ENCODE results near the gene PLEKHA3.
A peak's percentile ranks its signal among the peaks of the same experiment; 100 is the strongest.
"Not testable (repeated sequence)": the region's sequence is repeated elsewhere in the genome, so short reads cannot be mapped to it uniquely, and the experiment has no call there.

Gene PLEKHA3

DNA sequence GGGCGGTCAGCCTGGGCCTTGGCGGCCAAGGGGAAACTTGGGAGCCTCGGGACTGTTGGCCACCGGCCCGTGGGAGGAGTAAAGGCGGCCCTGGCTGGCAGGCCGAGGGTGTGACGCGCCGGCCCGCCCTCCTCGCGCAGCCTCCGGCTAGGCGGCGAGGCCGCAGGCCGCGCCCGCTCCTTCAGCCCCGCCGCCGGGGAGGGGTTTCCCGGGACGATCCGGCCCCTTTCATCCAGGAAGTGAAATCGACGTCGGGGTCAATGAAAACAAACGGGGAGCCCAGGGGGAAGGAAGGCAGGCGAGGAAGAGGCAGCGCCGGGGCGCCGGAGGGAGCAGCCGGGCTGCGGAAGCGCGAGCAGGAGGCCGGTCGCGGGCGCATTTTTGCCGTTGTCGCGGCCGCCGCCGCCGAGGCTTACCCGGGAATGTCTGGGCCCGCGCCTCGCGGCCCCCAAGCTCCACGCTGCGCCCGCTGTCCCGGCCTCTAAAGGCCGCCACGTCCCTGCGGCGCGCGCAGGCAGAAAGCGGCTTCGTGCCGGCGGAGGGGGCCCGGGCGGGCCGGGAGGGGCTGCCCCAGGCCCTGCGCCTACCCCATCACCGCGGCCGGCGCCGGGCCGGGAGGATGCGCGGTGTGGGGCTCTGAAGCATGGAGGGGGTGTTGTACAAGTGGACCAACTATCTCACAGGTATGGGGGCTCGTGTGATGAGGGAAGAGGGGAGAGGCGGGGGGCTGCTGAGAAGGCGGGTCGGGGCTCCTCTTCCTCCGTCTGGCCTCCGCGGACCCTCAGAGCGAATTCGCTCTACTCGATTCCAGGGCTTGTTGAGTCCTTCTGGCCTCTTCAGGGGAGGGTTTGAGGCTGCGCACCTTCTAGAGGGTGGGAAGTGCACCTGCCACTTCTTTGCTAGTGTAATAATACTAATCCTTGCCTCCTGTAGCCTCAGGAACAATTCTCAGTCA, at the start of gene PLEKHA3:
Gene PLEKHA3, plus strand, starts transcription at position 231 of the 955 bp plus-strand sequence. Its CDS starts 413 bp downstream, at position 644.
- DNase-seq: peak; percentile 71

DNA sequence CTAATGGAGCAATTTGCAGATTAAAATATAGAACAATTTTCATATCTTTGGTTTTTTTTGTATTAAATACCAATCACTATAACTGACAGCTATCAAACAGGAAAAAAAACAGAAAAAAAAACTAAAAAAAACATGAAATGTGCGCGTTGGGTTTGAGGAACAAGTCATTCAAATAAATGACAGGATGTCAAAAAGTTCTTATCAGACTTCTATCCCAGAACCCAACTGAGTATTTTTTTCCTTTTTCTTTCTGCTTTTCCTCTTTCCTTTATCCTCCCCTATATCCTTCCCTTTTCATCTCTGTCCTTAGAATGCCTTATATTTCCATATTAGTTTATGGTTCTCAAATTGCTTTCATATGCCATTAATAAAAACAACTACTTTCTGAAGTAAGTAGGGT, 43.6 kb upstream of the PLEKHA3 start:
- no peak for DNase-seq

DNA sequence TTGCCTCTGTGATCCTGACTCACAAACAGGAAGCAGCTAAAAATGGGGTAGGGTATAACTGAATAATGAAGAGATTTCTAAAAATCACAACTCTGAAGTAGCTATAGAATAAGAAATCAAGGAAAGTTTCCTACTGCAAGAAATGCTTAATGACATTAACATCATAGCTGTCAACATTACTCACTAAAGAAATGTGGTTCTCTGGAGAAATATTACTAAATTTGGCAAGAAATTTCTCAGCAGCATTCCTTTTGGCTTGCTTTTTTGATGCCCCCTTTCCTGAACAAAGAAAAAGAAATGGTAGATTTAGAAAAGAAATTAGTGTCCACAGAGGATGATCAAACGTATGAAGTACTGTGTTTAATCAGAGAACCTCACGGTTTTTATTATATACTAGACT, 38.8 kb upstream of the PLEKHA3 start:
- no peak for DNase-seq

DNA sequence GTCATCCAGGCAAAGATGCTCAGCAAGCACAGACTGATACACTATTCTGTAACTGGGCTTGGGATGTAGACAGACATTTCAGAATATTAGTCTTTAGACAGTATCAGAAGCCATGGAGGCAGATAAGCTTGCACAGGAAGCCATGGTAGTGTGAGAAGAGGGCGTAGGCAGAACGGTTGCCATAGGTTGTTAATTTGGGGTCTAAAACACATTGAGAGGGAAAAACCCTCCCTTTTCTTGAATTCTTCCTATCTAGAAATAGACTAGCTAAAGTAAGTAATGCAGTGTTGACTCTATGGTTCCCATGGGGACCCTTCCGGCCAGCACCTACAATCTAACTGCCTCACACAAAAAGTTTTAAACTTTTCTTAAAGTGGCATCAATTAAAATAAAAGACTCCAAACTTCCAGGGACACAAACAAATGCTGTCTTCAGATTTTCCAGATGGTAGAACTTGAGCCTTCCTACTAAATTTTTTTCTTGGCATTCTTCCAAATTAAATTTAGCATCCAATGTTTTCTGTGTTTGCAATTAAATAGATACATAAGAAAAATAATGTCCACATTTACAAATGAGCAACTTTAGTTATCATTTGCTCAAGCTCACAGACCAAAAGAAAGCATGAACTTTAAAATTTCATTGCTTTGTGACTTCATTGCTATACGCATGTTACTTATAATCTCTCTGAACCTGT, 31.1 kb upstream of the PLEKHA3 start:
- no peak for DNase-seq

DNA sequence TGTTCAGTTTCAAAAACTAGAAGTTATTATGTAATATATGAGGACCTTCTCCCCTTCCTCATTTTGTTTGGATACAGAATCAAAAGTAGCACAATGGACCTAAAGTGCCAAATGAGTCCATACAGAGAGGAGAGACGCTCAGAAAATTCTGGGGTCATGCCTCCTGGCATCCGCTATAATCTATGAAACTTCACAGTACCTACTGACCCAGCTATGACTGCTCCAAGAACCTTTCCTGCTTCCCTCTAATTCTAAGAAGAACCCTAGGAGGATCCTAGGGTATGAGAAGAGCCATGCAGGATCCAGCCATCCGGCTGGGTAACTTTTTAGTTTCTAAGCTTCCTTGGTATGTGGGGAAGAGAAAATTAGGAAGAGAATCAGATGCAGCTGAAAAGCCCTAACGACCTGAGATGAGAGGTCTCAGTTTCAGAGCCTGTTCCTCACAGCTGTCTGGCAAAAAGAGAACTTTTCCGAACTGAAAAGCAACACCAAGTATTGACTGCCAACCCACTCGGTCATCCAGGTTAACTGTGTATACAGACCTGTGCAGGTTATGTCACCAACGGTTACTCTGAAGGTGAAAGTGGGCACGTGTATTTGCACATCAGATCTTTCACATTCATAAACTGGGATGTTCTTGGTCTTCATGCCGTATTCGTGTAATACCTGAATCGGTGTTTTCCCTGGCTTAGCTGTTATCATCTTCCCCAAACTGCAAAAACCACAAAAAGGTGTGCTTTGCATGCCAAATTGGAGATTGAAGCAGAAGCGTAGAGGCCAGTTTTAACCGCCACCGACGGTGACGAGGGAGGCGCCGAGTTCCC, 30.3 kb upstream of the PLEKHA3 start:
- no peak for DNase-seq

DNA sequence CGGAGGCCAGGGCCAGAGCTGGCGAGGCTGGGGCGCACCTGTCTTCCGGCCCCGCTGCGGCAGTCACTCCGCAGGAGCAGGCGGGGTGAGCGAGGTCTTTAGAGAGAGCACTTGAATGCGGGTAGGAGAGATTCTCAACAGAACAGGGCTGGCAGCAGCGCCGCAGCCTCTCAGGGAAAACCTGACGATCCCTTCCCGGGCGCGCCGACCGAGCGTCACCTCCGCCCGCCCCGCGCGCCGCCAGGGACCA, 29.8 kb upstream of the PLEKHA3 start:
- no peak for DNase-seq

DNA sequence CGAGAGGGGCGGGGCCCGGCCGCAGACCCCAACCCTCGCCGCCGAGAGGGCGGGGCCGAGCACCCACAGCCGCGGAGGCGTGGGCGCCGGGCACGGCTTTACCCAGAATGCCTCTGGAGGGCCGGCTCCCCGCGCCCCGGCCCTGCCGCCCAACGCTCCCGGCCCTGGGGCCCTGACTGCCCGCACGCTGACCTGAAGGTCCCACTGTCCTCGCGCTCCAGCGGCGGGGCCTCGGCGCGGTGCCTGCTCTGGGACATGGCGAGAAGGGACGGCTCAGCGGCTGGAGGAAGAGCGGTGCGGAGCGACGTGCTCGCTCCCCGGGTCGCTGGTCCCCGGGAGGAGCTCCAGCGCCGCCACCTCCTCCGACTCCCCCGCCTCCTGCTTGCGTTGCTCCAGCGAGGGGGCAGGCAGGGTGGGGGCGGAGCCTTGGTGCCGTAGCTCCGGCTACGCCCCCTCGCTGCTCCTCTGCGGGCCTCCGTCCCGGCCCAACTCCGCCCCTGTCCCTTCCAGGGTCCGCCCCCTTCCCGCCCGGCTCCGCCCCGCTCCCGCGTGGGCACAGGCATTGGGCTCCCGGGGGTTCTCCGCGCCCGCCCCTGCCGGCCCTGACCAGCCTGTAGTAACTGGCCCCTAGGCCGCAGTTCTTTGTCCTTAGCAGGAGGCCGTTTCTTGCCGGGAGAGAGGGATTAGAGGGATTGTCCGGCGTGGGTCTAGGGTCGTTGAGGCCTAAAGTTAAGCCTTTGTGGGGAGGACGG, 29.3 kb upstream of the PLEKHA3 start, which contains the start of the genes PJVK and PRKRA:
Gene PJVK, plus strand, starts transcription at position 605 of the 752 bp plus-strand sequence. CDS start 2,032 bp downstream, outside the sequence.
Gene PRKRA, minus strand, starts transcription at position 402 of the 752 bp plus-strand sequence. Its CDS starts 145 bp downstream, at position 257.
- DNase-seq: peak; percentile 96

DNA sequence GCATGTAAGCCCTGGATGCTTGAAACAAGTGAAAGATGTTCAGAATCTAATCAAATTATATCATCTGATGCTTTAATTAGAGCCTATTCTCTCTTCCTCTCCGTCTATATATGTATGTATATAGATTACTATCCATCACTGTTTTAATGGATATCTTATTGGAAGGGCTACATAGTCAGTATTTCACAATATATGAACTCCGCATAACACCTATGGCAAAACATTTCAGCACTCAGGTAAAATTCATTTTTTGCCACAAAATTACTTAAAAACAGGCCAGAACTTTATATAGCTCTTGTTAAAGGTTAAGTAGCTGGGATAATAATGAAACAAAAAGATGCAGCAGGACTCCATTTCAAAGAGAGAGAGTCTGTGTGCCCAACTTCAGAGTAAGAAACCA, 27.9 kb upstream of the PLEKHA3 start:
- DNase-seq: no peak

DNA sequence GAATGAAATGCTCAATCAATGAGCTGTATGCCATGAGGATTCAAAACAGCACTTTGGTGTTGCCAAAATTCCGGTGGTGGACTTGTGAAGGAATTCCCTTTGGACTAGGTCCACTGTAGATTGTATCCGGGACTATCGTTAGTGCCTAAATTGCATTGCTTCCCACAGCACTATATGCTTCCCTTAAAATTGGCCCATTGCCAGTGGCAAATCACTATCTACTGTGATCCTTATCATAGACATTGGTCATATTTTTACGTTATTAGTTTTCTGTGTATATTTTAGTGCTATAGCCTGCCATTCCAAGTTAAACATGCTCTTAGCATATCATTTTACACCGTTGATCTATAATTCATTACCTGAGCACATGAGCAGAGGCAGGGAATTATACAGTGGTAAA, 27.4 kb upstream of the PLEKHA3 start:
- DNase-seq: no peak

DNA sequence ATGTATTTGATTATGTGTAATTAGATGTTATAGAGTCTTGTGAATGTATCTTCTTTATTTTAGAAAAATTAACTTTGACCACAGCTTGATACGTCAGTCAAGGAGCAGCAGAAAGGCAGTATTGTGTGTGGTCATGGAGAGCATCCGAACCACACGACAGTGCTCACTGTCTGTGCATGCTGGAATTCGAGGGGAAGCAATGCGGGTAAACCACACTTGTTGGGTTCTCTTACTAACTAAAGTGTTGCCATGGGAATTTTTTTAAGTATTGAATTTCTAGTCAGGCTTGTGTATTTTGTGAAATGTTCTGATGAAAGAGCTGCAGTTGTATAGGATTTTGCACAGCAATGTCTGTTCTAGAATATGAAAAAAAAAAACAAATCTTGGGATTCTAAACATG, 24.3 kb upstream of the PLEKHA3 start:
- no peak for DNase-seq

DNA sequence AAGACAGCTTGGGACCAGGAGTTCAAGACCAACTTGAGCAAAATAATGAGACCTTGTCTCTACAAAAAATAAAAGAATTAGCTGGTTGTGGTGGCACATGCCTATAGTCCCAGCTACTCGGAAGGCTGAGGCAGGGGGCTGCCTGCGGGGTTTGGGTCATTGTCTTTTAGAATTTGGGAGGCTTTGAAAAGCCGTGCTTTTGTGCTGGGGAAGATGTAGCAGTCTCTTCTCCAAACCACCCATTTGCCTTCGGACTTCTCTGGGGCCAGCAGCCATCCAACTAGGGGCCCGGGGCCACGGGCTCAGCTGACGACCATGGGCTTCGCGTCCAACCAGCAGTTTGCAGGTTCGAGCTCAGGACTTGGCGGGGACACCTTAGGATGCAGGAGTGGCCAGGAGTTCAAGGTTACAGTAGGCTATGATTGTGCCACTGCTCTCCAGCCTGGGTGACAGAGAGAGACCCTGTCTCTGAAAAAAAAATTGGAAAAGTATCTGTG, 22.8 kb upstream of the PLEKHA3 start:
- no peak for DNase-seq

DNA sequence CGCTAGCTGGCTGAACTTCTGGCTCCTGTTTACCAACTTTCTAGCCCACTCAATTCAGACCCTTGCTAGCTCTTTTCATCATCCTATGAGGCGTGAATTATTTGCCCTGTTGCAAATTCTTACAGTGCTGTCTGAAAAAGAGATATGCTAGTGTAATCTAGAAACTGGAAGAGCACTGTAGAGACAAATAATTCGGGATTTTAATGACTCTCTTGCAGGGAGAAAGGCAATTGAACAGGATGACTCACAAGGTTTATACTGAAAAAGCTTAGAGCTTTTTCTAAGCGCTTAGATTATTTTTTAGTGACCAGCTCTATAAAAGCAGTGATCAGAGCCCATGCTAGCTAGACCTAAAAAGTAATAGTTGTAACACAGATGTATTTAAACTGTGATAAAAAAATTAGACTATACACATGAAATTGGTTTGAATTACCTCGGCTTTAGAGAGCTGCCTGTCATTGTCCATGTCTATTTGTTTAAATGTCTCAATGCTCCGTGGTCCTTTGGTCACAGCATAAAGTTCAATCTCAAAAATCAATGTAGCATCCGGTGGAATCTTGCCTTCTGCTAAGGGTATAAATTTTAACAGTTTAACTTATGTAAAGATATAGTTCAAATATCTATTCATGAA, 10.9 kb upstream of the PLEKHA3 start:
- no peak for DNase-seq

DNA sequence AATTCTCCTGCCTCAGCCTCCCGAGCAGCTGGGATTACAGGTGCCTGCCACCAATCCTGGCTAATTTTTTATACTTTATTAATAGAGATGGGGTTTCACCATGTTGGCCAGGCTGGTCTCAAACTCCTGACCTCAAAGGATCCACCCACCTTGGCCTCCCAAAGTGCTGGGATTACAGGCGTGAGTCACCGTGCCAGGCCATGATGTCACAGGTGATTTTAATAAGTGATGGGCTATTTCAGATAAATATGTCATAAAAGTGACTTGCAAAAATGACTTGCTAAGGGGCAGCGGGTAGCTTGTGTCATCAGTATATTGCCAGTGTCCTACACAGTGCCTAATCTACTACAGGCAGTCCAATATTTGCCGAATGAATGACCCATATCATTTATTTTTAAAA, 8.9 kb upstream of the PLEKHA3 start:
- not testable (repeated sequence) for DNase-seq

DNA sequence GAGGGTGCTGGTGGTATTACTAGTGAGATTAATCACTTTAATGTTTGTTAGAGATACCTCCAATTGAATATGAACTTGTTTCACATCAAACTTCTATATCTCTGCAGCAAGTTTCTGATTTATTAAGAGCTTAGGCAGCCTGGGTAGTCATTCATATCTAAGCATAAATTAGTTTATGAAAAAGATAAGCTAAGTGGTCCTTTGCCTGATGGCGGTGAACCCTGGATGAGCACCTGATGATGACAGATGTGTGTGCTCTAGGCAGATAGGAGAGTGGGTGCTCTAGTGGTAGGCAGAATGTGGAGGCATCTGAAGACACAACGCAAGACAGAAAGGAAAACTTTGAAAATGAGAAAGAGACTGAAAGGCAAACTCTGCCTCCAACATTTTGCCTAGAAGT, 6.9 kb upstream of the PLEKHA3 start:
- no peak for DNase-seq

DNA sequence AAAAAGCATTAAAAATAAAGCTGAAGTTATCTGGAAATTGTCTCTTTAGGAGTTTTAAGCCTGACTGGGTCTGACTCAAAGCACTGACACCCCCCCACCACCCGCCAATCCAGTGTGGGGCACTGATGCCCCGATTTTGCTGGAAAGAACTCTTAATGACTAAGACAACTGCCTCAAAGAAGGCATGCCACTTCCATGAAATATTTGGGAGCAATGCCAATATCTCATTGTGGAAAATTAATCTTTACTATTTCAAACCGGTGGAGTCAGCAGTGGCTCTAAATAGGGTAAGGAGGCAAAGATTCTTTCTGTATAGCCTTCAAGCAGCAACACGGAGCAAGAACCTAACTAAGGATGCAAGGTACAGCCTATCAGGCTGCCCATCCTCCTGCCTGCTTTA, 6.3 kb upstream of the PLEKHA3 start:
- DNase-seq: no peak

DNA sequence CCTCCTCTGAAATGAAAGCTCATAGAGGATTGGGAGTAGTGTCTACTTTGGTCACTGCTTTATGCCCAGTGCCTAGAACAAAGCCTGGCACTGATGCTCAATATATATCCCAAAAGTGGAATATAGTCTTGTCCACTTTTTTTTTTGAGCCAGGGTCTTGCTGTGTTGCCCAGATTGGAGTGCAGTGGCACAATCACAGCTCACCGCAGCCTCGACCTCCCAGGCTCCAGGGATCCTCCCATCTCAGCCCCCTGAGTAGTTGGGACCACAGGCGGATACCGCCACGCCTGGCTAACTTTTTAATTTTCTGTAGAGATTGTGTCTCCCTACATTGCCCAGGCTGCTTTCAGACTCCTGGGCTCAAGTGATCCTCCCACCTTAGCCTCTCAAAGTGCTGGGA, 5.7 kb upstream of the PLEKHA3 start:
- no peak for DNase-seq

DNA sequence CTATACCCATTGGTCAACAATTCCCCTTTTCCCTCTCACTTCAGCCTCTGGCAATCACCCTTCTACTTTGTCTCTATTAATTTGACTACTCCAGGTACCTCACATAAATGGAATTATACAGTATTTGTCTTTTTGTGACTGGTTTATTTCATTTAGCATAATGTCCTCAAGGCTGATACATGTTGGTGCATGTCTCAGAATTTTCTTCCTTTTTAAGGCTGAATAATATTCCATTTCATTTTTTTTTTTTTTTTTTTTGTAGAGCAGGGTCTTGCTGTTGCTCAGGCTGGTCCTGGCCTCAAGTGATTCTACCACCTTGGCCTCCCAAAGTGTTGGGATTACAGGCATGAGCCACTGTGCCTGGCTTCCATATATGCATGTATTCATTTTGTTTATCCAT, 3.8 kb upstream of the PLEKHA3 start:
- no peak for DNase-seq

DNA sequence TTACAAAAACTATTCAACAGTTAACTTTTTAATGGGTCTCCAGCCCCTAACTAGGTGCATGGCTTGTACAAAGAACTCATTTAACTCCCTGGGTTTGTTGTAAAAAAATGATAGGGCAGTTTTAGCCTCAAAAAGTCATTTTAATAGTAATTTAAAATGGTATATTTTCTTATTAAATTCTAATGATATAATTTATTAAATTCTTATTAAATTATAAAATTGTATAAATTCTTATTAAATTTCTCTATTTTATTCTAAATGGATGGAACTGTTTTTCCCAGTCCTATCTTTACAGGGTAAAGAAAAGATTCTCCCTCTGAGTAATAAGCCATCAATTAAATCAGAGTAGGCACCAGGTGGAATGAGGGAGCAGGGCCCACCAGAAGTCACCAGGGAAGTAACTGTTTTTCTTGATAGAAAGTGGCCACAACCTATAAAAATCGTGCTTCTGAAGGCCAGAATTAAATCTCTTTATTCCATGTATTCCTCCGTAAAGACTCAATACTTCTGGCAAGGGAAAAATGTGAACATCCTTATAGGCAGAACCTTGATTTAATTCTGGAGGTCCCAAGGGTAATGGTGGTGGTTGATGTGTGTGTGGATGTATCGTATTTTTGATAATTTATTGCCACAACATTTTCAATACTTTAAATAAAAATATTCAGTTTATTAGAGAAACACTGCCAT, 2.7 kb upstream of the PLEKHA3 start:
- no peak for DNase-seq

DNA sequence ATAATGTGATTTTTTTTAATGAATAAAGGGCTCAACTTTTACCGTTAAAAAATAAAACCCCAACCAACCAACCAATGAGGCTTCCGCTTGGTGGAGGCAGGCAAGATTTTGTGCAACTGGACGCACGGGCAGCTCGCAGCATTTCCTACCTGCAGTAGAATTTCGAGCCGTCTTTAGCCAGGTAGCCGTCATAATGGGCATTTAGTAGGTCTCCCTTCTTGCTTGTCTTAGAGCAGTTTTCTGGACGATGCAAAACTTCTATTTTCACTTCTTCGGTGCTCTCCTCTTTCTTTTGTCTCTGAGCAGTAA, 2.2 kb upstream of the PLEKHA3 start:
- no peak for DNase-seq

DNA sequence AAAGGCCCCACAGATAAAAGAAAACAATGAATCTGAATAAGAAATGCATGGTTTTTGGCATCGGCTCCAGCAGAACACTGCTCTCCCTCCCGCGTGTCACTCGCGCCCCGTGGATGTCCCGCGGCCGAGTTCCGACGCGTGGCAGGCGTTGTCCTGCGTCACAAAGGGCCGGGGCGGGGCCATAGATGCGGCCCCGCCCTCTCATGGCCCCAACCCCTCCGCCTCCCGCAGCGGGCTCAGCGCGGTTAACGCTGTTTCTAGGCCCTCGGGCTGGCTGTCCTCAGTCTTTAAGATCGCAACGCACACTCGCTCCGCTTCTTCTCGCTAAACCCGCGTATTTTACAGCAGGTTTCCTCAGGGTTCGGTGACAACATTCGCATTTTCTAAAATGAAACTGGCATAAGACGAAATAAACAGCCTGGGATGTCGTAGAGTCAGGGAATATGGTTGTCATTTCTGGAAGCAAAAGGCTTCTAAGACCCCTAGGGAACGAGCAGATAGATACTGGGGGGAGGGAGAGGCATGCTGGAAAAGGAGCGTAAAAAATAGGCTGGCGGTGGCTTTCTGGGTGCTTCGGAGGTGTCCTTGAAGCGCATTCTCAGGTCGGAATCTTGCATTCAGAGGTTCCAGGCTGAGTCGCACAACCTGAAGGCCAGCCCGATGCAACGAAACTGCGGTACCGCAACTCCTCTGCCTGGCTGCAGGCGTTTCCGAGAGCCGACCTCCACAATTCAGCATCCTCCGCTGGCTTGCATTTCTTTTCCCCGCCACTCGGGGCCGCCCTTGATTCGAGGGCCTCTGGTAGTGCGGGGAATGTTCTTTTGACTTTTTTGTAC, 1.6 kb upstream of the PLEKHA3 start, which contains the start of gene FKBP7:
Gene FKBP7, minus strand, starts transcription at position 162 of the 836 bp plus-strand sequence. Its CDS starts 101 bp downstream, at position 61.
- DNase-seq: peak; percentile 83
